HCT116 (cell line): ENCODE results near the gene ZDHHC14.

ENCODE experiments used
- ATF3 ChIP-seq: IDR thresholded peaks from 2 replicates; pipeline ENCODE4 v1.6.1; 2012
- CEBPB ChIP-seq: IDR thresholded peaks from 2 replicates; pipeline ENCODE4 v1.6.1; 2012; ENCODE audit warnings: low read depth
- CTCF ChIP-seq, 3 experiments: fragments of 200-600 bp in 1 of 3; sonication (generic) in 1 of 3; IDR thresholded peaks in 2 of 3; conservative IDR thresholded peaks in 1 of 3; 2 replicates each; pipeline ENCODE4 v1.5.1; 2012 to 2017; ENCODE audit warnings: low read depth in 2 of 3, low read length in 2 of 3, antibody characterized with exemption in 1 of 3, borderline replicate concordance in 1 of 3, control low read depth in 1 of 3, mild to moderate bottlenecking in 1 of 3, mixed read lengths in 1 of 3, mixed run types in 1 of 3, moderate library complexity in 1 of 3; ENCODE audit not compliant: insufficient read depth in 1 of 3
- EGR1 ChIP-seq: IDR thresholded peaks from 2 replicates; pipeline ENCODE4 v1.6.1; 2012; ENCODE audit warnings: low read depth
- EZH2 ChIP-seq: fragments of 200-600 bp; sonication (generic); IDR thresholded peaks from 2 replicates; pipeline ENCODE4 v1.6.1; 2017; ENCODE audit warnings: antibody characterized with exemption, mixed run types
- EZH2phosphoT487 ChIP-seq: fragments of 200-600 bp; IDR thresholded peaks from 2 replicates; pipeline ENCODE4 v1.6.1; 2018; ENCODE audit warnings: antibody characterized with exemption, borderline replicate concordance
- FOSL1 ChIP-seq: IDR thresholded peaks from 2 replicates; pipeline ENCODE4 v1.6.1; 2012; ENCODE audit warnings: low read depth
- MAX ChIP-seq: IDR thresholded peaks from 2 replicates; pipeline ENCODE4 v1.6.1; 2012
- POLR2A ChIP-seq: IDR thresholded peaks from 2 replicates; pipeline ENCODE4 v1.7.0; 2011; ENCODE audit warnings: borderline replicate concordance; ENCODE audit not compliant: insufficient read depth, insufficient read length; ENCODE audit errors: extremely low read depth
- POLR2AphosphoS5 ChIP-seq: IDR thresholded peaks from 2 replicates; pipeline ENCODE4 v1.6.1; 2011; ENCODE audit warnings: mild to moderate bottlenecking, low read depth, low read length, moderate library complexity
- SIN3A ChIP-seq: IDR thresholded peaks from 2 replicates; pipeline ENCODE4 v1.6.1; 2012; ENCODE audit warnings: low read depth
- YY1 ChIP-seq: IDR thresholded peaks from 2 replicates; pipeline ENCODE4 v1.6.1; 2011; ENCODE audit warnings: low read length, low read depth, moderate library complexity, mild to moderate bottlenecking; ENCODE audit not compliant: insufficient replicate concordance; ENCODE audit errors: extremely low read depth
- ZBTB33 ChIP-seq: IDR thresholded peaks from 2 replicates; pipeline ENCODE4 v1.6.1; 2011; ENCODE audit warnings: mild to moderate bottlenecking, low read length, moderate library complexity; ENCODE audit not compliant: insufficient replicate concordance; ENCODE audit errors: extremely low read depth
- ZNF274 ChIP-seq: fragments of 200-500 bp; sonication (Bioruptor generic); IDR thresholded peaks from 2 replicates; pipeline ENCODE4 v1.6.1; 2014; ENCODE audit warnings: mild to moderate bottlenecking, low read depth, low read length, inconsistent platforms

- TF ChIP-seq POLR2AphosphoS5 (no peak), ZNF274 (no peak), EZH2 (no peak), CTCF (IDR thresholded peaks at IDR 0.05 in 2 of 3, conservative IDR thresholded peaks at IDR 0.05 in 1 of 3; ENCODE audit: borderline replicate concordance in 1 of 3, insufficient read depth in 1 of 3, low read depth in 2 of 3, low read length in 2 of 3) (no peak), POLR2A (no peak), MAX (no peak), EGR1 (no peak), EZH2phosphoT487 (no peak), FOSL1 (no peak), SIN3A (no peak), ATF3 (no peak), CEBPB (no peak), ZBTB33 (no peak), YY1 (no peak)
Observed at GRCh38 chr6:157392927-157393668, 12.1 kb downstream of the ZDHHC14 start.
